ENCODE data around the gene UROS.

The UROS gene

DNA sequence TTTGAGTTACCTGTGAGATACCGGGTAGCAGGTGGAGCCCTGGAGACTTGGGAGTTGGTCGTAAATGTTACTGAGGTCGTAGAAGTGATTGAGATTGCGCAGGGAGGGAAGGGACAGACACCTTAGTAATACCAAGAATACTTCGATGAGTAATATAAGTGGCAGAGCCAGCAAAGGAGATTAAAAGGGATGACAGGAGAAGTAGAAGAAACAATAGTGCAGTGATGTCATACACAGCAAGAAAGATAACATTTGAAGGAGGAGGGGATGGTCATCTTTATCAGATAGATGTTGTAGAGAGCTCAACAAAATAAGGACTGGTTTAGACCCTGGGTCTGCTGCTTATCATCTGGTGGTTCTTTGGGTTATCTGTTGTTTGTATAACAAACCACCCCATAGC, 5.3 kb upstream of the UROS start:
- no peak for DNase-seq

DNA sequence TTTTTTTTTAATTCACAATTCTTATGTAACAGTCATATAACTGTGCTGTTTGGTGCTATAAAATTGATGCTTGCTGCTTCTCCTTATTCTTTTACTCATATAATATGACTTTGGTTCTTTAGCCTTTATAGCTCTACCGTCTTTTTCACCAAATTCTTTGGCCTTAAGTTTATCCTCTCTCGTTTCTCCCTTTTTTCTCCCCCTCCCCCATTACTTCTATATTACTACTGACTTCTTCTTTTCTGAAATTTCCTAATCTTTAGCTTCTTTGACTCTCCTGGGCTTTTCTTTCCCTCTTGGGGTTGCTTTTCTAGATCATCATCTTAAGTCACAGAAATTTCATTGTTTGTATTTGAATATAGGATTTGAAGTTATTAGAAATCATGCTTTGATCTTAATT, 4.1 kb upstream of the UROS start:
- no peak for DNase-seq

DNA sequence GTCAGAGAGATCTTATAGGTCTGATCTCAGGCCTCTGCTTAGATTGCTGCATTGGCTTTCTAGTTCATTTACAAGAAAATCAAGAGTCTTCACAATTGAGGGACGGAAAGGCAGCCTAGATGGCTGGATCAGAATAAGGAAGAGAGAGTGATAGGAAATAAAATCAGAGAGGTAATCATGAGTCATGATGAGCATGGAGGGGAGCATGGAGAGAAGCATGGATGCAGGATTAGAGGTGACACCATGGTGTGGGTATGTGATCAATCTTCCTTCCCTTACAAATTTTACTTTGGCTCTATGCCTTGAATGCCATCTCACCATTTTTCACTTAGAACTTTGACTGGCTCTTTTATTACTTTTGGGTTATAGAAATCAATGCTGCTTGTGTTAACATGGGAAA, 1.7 kb upstream of the UROS start:
- no peak for DNase-seq

DNA sequence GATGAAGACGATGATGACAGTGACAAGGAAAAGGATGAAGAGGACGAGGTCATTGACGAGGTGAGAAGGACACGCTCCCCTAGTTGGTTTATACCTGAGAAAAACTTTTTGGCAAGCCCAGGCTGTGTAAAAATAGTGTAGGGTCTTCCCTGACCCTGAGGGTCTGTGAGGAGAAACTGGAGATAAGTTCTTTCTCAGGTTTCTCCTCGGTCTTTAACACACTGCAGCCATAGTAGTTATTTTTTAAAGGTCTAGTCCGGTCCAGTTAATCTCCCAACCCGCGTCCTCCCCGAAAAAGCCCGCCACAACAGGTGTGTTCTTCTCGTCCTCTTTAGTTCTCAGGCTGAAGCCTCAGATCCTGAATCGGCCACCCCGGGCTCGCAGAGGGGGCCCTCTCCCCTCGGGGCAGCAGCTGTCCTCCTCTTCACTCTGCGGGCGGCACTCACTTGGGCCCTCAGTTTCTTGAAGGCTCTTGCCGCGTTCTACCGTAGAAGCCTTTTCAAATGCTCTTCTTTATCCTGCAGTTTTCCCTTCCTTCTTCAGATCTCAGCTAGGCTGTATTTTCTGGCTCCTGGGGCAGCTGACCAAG, 699 bp upstream of the UROS start:
- peak; percentile 4 for DNase-seq

DNA sequence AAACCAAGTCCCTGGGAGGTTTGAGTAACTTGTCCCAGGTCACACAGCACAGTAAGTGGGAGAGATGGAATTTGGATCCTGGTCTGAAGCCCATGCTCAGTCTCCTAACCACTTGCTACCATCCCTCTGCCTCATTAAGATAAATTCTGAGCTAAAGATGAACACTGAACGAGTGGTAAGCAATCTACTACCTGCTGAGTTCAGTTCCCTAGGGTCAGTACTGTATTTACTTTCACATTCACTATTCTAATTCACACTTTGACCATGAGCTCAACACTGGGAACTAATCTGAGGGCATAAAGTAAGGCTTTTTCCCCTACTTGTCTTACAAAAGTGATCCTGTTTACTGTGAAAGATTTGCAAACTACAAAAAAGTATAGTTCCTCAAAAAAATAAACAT, 2.4 kb downstream of the UROS start:
- DNase-seq, result no peak

DNA sequence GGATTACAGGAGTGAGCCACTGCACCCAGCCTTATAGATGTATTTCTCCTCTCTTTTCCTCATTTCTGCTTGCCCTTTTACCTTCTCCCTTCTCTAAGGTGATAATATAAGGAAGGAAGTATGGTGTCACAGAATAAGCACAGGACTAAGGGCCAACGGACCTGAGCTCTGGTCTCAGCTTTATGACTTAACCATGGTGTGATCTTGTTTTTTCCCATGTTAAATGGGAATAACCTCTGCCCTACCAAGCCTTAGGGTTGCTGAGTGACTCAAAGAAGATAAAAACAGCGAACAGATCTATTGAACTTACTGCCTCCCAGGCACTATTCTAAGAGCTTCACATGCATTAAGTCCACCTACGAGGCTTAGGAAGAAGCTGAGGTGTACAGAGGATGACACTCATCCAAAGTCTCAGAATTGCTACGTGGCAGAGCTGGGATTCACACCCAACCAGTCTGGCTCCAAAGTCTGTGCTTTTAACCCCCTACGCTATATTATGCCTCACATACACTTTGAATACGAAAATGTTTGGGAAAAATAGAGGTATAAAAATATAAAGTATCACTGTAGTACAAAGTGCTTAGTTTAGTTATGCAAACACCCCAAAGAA, 5.6 kb downstream of the UROS start:
- DNase-seq, result no peak

DNA sequence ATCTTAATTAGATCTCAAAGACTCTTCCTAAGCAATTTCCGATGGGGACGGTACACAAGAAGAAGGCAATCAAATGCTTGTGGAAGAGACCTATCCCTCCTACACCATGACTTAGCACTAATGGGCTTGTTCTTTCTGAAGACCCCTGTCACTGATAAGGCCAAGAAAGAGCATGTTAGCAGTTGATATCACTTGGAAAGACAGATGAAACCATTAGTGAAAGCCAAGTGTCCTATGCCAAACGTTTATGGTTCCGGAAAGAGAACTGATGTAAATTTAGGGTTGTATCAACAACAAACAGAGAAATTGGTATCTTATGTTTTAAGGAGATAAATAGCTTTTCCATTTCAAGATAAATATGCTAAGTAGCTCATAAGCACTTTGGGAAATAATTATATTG, 6.5 kb downstream of the UROS start:
- DNase-seq, result no peak

DNA sequence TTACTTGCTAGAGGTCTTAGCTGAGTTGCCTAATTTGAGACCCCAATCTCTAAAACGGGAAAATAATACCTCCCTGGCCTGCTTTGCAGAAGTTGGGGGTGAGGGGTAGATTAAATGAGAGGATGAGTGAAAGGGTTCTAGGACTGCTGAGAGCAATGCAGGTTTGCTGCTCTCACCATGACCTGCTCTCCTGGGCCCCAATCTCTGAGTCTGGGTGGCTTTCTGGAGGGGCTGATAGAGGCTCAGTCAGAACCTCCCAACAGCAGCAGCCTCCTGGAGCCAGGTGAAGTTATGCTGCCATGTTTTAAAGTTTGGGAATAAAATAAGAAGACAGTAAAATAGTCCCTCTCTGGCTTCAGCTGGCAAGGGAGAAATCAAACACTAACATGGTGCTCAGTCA, 7.3 kb downstream of the UROS start:
- DNase-seq, result no peak

DNA sequence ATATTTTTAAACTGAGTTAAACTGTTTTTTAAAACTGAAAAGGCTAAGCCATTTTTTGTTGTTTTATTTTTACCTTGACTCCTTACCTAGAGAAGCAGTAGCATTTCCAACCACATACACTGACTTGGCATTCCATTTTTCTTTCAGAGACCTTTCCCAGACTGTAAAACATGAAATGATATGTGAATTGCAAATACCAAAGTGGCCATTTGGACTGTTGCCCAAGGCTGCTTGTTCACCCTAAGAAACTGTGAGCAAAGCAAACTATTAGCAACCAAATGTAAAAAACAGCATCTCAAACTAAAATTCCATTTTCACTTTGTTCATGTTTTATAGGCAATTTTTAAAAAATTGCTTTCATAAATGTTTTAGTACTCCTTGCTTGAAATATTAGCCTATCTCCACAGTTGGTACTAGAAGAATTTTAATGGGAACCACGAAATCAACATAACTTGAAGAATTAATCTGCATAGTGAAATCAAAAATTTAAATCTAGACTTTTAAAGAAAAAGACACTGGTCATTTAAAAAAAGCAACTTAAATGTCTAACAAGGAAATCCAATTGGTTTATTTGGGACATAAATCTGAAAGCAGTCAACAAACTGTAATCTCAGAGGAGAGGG, 10.8 kb downstream of the UROS start:
- DNase-seq, result no peak

DNA sequence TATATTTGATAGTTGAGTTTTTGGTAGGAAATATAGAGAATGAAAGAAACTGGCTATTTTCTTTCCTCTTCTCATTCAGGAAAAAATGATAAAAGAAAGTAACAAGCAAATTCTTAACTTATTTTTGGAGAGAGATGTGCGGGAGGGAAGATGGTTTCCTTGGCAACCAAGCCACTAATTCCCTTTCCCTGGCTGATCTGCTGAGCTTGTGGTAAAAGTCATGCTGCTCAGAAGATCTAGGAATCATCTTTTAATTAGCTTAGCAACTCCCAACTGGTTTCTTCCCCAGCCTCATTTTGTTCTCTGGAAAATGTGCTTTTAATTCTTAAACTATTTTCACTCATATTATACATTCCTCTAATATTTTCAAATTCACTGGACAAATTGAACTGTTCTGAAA, 11.8 kb downstream of the UROS start:
- no peak for DNase-seq

DNA sequence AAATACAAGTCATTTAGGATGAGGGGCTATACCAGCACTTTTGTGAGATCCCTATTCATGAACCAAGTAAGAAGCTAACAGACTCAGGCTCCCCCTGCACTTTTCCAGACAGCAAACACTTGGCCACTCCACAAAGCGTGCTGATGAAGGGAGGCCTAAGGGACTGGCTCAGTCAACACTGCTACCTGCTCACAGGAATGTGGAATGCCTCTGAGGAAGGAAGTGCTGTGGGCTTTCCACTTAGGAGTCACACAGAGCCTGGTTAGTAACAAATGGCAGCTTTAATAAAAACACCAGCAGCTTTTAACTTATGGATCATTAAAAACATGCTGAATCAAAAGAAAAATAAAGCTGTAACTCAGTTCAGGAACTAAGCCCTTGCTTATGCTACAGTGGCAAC, 15.0 kb downstream of the UROS start:
- no peak for DNase-seq

DNA sequence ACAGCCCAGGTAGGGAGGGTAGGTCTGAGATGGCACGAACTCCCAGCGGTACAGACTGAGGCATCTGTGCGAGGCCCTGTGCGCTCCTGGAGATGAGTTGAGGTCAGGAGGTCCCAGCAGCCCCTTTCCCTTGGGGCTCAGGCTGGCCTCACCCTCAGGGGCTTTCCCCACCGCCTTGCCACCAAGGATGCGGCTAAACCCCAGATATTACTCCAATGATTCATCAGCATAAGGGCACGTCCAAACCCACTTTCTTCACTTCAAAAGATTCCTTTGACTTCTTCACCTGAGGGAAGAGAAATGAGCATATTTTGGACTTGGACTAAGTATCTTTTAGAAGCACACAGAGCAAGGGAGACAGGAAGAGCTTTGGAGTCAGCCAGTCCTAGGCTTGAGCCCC, 20.3 kb downstream of the UROS start:
- DNase-seq, result no peak

DNA sequence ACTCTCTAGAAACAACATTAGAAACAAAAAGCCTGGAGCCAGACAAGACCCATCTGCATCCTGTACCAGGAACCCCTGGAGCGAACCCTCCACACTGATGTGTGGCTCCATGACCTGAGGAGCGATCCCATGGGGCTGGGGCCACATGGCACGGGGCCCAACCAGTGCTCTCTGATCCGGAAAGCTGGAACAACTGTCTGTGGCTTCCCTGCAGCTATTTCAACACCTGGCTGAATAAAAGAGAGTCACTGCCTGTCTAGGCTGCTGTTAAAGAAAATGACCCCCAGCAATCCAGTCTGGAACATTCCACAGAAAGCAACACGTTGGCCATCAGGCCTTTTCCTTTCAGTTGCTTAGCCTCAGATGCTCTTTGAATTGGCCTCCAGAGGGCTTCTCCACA, 20.9 kb downstream of the UROS start:
- DNase-seq, result no peak

DNA sequence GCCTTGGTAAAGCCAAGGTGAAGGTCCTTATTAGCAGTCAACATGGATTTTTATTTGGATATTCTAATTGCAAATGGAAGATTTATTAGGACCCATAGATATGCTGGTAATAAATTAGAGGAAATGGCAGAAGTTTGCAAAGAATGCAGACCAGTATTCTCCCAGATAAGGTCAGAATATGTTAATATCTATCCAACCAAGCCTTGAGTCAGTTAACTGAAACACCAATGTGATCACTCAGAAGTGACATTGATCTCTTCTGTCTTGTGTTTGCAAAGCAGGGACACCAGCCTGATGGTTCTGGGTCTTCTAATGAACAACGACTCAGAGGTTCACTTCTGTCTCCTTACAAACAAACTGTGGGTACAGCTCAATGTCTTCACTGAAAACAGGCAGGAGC, 21.5 kb downstream of the UROS start:
- no peak for DNase-seq

DNA sequence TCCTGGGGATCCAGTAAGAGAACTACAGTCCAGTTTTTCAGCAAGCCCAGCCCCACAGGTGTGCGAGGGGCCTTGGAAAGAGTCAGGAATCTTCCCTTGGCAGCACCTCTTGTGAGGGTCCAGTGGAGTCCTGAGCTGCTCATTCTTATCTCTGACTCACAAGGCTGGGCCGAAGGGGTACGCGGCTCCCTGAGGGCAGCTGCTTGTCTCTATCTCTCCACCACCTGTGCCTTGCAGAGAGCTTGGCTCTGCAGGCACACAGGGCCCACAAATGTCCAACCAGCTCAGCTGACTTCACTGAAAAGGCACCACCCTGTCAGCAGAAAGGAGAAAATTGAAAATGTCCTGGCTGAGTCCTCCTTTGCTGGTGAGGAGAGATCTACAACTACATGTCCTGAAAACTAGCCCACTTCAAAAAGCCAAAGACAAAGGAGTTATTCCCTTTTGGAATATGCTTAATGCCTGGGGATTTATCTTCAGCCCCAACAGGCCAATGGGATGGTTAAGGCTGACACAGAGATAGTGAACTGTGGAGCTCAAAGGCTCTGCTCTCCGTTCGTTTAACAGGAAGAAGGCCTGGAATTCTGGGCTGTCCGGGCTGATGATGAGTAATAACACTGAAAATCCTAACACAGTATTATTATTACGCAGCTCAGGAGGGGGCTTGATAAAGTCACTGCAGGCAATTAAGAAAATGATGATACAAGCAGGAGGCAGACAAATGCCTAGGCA, 23.4 kb downstream of the UROS start:
- no peak for DNase-seq

DNA sequence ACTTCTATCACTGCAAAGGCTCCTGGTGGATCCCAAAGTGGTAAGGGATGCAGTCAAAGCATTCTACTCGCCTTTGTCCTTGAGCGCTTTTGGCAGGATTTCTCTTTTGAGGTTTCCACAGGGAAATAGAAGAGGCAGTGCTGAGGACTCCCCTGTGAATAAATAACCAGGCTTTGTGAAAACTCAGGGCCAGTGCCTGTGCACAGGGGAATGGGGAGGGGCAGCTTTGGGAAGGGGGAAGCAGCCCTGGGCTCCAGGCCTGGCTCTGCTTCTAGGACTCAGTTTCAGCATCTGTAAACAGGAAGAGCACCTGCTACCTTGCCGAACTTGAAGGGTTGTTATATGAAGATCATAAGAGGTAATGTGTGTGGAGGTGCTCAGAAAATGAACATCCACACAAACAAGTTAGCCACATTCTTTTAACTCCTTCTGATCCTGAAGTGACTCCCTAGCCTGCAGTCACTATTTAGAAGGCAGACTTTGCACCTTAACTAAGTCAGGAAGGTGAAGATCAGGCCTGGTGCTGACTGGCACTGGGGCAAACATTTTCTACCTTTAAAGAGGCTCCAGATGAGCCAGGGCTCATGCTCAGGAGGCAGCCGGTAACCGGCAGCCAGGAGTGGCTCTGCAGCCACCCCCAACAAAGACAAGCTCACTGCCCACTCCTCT, 24.9 kb downstream of the UROS start:
- DNase-seq, result no peak

DNA sequence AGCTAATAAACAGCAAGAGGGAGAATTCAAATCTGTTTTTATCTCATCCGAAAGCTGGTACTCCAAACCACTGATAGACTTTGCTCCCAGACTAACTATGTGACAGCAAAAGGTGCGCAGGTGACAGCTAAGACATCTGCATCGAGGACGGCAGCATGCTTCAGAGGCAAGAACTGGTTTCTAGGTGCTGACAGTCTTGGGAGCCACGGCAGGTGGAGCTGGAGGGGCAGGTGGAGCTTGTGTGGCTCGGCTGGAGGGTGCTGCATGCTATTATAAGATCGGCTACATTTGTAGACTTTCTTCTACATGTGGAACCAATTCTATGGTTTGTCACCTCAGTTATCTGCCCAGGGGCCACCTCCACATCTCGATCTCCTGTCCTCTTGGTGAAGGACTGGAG, 25.6 kb downstream of the UROS start:
- DNase-seq, result no peak

DNA sequence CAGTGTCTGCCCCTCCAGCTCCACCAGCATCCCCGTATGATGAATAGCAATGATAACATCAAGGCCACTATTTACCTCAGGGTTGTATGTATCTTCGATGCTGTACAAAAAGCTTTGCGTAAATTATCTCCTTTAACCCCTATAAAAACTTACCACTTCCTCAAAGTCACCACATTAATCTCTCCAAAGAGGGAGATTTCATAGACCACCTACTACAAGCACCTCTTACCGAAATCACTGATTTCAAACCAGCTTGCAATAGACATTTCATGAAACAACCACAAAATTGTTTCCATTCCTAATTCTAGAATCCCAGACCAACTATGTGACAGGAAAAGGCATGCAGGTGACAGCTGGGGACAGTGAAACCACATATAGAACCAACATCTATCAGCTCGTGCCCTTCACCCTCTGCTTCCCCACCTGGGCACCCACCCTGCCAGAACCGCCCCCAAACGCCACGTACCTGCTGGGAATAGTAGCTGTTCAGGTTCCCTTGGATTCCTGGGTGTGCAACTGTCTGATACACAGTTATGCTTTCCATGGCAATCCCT, 27.3 kb downstream of the UROS start:
- DNase-seq, result no peak

DNA sequence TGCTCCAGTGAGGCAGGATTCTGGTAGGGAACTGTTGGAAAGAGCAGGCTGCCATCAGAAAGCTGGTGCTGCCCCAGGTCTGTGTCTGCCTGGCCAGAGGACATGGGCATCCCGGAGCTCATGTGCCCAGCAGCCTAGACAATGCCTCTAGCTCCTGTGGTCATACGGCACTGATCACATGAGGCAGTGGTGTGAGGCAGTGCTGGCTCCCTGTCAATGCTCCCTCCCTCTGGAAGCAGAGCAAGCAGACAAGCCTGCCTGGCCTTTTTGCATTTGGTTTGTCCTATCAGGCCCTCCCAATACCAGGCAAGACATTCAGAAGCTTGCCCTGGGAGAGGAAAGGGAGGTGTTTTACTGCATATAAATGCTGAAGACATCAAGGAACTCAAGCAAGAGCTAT, 27.9 kb downstream of the UROS start:
- no peak for DNase-seq

DNA sequence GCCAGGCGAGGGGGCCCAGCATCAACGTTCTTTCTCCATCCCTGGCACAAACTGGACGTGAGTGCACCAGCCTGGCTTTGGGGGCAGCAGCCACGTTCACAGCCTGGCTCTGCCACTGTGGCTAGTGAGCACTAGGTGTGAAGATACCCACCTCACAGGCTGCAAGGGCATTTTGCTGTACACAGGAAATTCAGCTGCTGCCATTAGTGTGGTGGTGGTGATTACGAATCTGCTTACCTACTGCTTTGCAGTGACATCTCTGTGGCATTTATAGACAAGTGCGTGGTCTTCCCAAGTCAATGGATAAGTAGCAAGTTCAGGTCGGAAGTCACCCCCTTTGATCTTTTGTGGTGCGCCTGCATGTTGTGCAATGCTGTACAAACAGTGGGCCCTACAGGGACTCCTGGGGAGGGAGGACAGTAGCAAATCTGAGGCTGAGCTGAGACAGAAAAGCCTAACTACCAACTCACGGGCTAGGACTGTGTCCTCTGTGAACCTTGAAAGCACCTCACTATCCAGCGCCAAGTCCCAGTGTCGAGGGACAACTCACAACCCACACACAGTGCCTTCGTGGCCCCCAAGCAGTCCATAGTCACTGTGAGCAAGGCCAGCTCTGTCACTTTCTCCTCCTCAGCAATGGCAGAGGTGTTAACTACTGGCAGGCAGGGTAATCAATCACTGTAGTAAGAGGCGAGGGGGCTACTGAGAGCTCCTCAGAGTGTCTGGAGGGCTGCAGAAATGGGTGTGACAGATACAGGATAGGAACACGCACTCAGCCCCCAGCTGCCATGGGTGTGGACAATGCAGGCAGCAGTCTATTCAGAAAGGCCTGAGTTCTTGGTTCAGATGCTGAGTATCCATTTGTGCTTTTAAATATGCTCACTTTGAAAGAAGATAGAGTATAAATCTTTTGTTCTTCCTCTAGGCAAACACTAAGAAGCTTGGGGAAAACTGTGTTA, 30.4 kb downstream of the UROS start:
- DNase-seq, result no peak

DNA sequence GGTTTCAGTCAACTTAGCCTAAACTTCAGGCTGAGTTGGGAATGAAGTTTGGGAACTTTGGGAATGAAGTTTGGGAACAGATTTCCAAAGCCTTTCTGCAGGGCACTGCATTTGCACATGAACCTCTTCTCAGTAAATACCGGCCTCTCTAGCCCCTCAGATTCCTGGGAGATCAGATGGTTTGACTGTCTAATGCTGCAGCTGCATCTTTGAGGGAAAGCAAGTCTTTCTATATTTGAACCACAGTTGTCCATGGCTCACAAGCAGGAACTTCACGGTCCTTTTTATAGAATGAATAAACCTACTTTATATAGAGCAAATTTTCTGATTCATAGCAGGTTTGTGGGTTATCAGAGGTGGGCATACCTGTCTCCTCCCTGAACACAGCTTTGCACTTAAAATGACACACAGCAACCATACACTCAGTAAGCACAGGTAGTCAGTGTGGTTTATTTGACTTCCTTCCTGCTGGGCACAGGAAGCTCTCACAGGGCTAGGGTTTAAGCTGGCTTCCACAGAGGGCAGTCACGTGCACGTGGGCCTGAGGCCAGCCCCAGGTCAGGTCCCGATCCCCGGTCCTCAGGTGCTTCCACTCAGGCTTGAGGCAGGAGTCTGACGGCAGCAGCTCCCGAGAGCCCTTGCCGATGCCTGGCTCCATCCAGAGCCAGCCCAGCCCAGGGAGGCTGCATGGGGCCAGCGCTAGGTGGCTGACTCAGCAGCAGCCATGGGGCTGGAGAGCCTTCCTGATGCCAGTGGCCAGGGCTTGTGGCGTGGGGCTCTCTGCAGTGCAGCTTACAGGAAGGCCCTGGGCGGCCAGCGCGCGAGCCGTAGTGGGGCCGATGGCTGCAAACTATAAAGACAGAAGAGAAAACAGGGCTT, 34.7 kb downstream of the UROS start:
- no peak for DNase-seq

Measured in activated CD4-positive, alpha-beta T cell treated with anti-CD3 and anti-CD28 coated beads, Interleukin-2, amount 50 U/mL, for 1 hour (primary cell).